ENCODE results near the gene LNPK. TPM values are rescaled to one million over a fixed set of nuclear protein-coding genes. Genes with fewer than 3 reads are reported as not detected.

Gene LNPK
- total and polyA plus RNA-seq, 4 donors: 4.7 to 48.2 (median 16.7) TPM

DNA sequence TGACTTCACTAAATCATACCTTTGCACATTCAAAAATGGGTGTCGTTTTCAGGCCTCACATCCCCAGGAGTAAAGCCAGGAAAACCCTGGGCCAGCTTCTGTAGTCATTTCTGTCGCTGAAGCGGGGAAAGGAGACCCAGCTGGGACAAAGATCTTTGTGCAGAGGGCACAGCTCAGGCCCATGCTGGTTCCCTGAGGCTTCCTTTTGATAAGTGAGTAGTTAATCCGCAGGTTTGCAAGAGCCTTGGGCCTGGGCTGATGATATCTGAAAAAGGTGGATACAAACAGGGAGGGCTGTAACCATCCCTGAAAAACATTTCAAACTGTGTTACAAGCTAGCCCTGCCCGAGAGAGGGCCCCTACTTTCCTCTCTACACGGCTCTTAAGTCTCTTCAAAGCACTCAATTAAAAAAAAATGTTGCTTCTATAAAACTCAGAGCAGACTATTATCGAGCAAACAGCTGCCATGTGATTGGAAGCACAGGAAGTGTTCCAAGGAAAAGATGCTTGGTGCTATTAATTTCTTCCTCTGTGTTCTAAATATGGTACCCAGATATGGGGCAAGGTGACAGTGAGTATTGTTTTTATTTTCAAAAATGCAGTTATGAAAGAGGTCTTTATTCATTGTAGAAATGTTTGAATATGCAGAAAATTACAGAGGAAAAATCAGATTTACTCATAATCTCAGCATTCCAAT lies 117.2 kb downstream of the LNPK start:
- TF ChIP-seq, protein P1, sequence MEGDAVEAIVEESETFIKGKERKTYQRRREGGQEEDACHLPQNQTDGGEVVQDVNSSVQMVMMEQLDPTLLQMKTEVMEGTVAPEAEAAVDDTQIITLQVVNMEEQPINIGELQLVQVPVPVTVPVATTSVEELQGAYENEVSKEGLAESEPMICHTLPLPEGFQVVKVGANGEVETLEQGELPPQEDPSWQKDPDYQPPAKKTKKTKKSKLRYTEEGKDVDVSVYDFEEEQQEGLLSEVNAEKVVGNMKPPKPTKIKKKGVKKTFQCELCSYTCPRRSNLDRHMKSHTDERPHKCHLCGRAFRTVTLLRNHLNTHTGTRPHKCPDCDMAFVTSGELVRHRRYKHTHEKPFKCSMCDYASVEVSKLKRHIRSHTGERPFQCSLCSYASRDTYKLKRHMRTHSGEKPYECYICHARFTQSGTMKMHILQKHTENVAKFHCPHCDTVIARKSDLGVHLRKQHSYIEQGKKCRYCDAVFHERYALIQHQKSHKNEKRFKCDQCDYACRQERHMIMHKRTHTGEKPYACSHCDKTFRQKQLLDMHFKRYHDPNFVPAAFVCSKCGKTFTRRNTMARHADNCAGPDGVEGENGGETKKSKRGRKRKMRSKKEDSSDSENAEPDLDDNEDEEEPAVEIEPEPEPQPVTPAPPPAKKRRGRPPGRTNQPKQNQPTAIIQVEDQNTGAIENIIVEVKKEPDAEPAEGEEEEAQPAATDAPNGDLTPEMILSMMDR (IDR thresholded peaks at IDR 0.05; ENCODE audit: control extremely low read depth, extremely low read depth): no peak
- ATAC-seq (ENCODE audit: insufficient read depth, low FRiP score) (no peak), DNase-seq (peak in 2 of 3 donors; percentile 16 to 17)
- peaks cover 0 to 4% (median 0%) of the 10 kb centered on the region in 5 donors for H3K4me1 ChIP-seq (ENCODE audit: control insufficient read depth in 5 of 5, insufficient read depth in 5 of 5, low read length in 5 of 5)
- H3K27me3 ChIP-seq (ENCODE audit: control insufficient read depth in 3 of 3, insufficient read depth in 3 of 3, low read length in 2 of 3): no peaks in the 10 kb centered on the region
- no peak overlapping the region for H3K9ac ChIP-seq (ENCODE audit: insufficient read depth in 1 of 2, low read length in 2 of 2)
- 70 to 79% methylated on average over 7 of the region's 7 CpGs for WGBS, 2 donors
- H3K27ac ChIP-seq (ENCODE audit: low read depth in 1 of 2, low read length in 1 of 2): no peak overlapping the region
- no peaks in the 10 kb centered on the region for H3K9me3 ChIP-seq (ENCODE audit: control insufficient read depth in 4 of 4, insufficient read depth in 3 of 4, low read length in 3 of 4)
- no peak overlapping the region for H3K4me3 ChIP-seq
- H3K36me3 ChIP-seq (ENCODE audit: control insufficient read depth in 4 of 4, insufficient read depth in 4 of 4, low read length in 4 of 4): no peaks in the 10 kb centered on the region

DNA sequence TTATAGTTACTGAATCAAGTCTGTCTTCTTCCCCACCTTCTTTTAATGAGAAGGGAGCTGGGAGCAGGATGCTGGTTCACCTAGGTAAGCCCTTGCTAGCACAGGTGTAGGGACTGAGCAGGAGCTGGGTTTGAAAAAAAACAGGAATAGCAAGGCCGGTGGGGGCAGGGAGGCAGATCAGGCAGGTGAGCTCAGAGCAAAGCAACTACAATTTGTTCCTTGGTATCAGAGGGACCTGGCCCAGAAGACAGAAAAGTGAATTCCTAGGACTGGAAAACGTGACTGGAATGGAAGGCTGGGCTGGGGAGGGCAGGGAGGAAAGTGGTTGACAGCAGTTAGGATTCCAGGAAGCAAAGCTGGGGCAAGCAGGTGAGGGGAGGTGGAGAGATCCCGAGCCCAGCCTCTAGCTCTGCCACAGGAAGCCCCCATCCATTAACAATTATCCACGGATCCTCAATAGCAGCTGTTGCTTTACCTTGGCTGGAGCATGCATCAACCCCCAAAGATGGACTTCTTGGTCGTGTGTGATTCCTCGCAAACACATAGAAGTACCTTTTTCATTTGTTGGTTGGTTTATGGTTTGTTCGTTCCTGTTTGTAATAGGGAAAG lies 118.4 kb downstream of the LNPK start:
- DNase-seq (no peak), ATAC-seq (ENCODE audit: insufficient read depth, low FRiP score) (no peak)
- Histone ChIP-seq H3K36me3 (ENCODE audit: control insufficient read depth in 4 of 4, insufficient read depth in 4 of 4, low read length in 4 of 4) (no peaks in the 10 kb centered on the region), H3K27ac (ENCODE audit: low read depth in 1 of 2, low read length in 1 of 2) (no peak overlapping the region), H3K9ac (ENCODE audit: insufficient read depth in 1 of 2, low read length in 2 of 2) (no peak overlapping the region), H3K4me1 (ENCODE audit: control insufficient read depth in 5 of 5, insufficient read depth in 5 of 5, low read length in 5 of 5) (peaks cover 0 to 4% (median 0%) of the 10 kb centered on the region in 5 donors), H3K9me3 (ENCODE audit: control insufficient read depth in 4 of 4, insufficient read depth in 3 of 4, low read length in 3 of 4) (no peaks in the 10 kb centered on the region), H3K27me3 (ENCODE audit: control insufficient read depth in 3 of 3, insufficient read depth in 3 of 3, low read length in 2 of 3) (no peaks in the 10 kb centered on the region), H3K4me3 (no peak overlapping the region)
- TF ChIP-seq, protein P1 (IDR thresholded peaks at IDR 0.05; ENCODE audit: control extremely low read depth, extremely low read depth): no peak
- 74 to 79% methylated on average over 7 of the region's 7 CpGs for WGBS, 2 donors

DNA sequence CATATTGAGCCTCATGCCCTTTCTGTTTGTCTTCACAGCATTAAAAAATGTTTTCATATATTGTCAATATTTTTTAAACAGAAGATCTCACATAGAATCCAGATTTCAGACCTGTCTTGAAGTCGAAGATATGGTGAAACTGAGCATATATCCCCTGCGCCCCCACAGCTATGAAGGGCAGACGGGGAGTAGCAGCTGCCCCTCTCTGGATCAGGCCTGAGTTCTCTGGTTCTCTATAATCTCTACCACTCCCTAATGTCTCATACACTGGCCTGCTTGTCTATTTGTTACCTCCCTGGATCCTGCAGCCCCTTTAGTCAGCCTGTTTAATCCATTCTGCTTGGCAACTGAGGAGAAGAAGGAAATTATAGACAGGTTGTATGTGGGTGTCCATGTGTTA lies 122.4 kb downstream of the LNPK start:
- ATAC-seq (ENCODE audit: insufficient read depth, low FRiP score) (no peak), DNase-seq (no peak)
- H3K9ac ChIP-seq (ENCODE audit: insufficient read depth in 1 of 2, low read length in 2 of 2): no peak overlapping the region
- 97% methylated on average over 3 of the region's 3 CpGs for WGBS, 2 donors
- H3K4me3 ChIP-seq: no peak overlapping the region
- H3K36me3 ChIP-seq (ENCODE audit: control insufficient read depth in 4 of 4, insufficient read depth in 4 of 4, low read length in 4 of 4): no peaks in the 10 kb centered on the region
- H3K4me1 ChIP-seq (ENCODE audit: control insufficient read depth in 5 of 5, insufficient read depth in 5 of 5, low read length in 5 of 5): peaks cover 0 to under 1% (median 0%) of the 10 kb centered on the region in 5 donors
- no peak overlapping the region for H3K27ac ChIP-seq (ENCODE audit: low read depth in 1 of 2, low read length in 1 of 2)
- TF ChIP-seq, protein P1 (IDR thresholded peaks at IDR 0.05; ENCODE audit: control extremely low read depth, extremely low read depth): no peak
- no peaks in the 10 kb centered on the region for H3K9me3 ChIP-seq (ENCODE audit: control insufficient read depth in 4 of 4, insufficient read depth in 3 of 4, low read length in 3 of 4)
- no peaks in the 10 kb centered on the region for H3K27me3 ChIP-seq (ENCODE audit: control insufficient read depth in 3 of 3, insufficient read depth in 3 of 3, low read length in 2 of 3)

Measured in lung (tissue), 12 donors.